OCI-LY7 (cell line): ENCODE data around the gene GSE1. TPM values are rescaled to one million over a fixed set of nuclear protein-coding genes. Genes with fewer than 3 reads are reported as not detected.

Source experiments
- BruUV-seq: library from RNA; stranded (reverse); fragments of 400-500 nt; replicated peaks from 2 replicates; lab custom pipeline; 2021; lab: Mats Ljungman, UMichigan
- CTCF ChIA-PET: fragments of 300-600 bp; sonication (Branson Sonifier 250); formaldehyde crosslinking; loops from one replicate; lab custom pipeline; 2022; ENCODE audit warnings: antibody characterized with exemption; ENCODE audit not compliant: unreplicated experiment; lab: Charles Lee
- POLR2A ChIA-PET: fragments of 300-600 bp; sonication (Branson Sonifier 250); formaldehyde crosslinking; loops from one replicate; lab custom pipeline; 2022; ENCODE audit warnings: antibody characterized with exemption; lab: Charles Lee
- DNase-seq: peaks from one replicate; pipeline ENCODE4 v3.0.0-alpha.2; 2015; ENCODE audit warnings: low spot score
- H2AFZ ChIP-seq: fragments of 200-600 bp; sonication (generic), shearing (Covaris generic); 2 replicates; pipeline ENCODE4 v1.6.1; 2014; ENCODE audit warnings: mild to moderate bottlenecking, antibody characterized with exemption, low read length, moderate library complexity
- H3K27ac ChIP-seq: fragments of 200-600 bp; sonication (generic); 2 replicates; pipeline ENCODE4 v1.5.1; 2014; ENCODE audit warnings: mixed run types, low read depth, mild to moderate bottlenecking, moderate library complexity, low read length, inconsistent platforms; ENCODE audit not compliant: poor library complexity, severe bottlenecking
- H3K36me3 ChIP-seq: fragments of 200-600 bp; sonication (generic); 2 replicates; pipeline ENCODE4 v1.6.1; 2014; ENCODE audit warnings: mild to moderate bottlenecking, antibody characterized with exemption, low read length, moderate library complexity, mixed read lengths; ENCODE audit not compliant: insufficient read depth
- H3K4me1 ChIP-seq: fragments of 200-600 bp; sonication (generic); 2 replicates; pipeline ENCODE4 v1.5.1; 2014; ENCODE audit warnings: mild to moderate bottlenecking, low read length; ENCODE audit not compliant: insufficient read depth, poor library complexity, severe bottlenecking
- H3K4me2 ChIP-seq: fragments of 200-600 bp; sonication (generic); 2 replicates; pipeline ENCODE4 v1.6.1; 2014; ENCODE audit warnings: mild to moderate bottlenecking, low read length
- H3K4me3 ChIP-seq: fragments of 200-600 bp; sonication (generic); 2 replicates; pipeline ENCODE4 v1.5.1; 2014; ENCODE audit warnings: mild to moderate bottlenecking, low read depth, low read length; ENCODE audit not compliant: poor library complexity, severe bottlenecking
- H3K79me2 ChIP-seq: fragments of 200-600 bp; sonication (generic); 2 replicates; pipeline ENCODE4 v1.6.1; 2016; ENCODE audit warnings: low read depth, mild to moderate bottlenecking, low read length, moderate library complexity, mixed read lengths; ENCODE audit not compliant: insufficient read depth
- H3K9me2 ChIP-seq: fragments of 200-600 bp; sonication (generic); 2 replicates; pipeline ENCODE4 v1.6.1; 2016; ENCODE audit warnings: mild to moderate bottlenecking, low read length, mixed read lengths; ENCODE audit not compliant: insufficient read depth
- H3K9me3 ChIP-seq: fragments of 200-600 bp; sonication (generic); 2 replicates; pipeline ENCODE4 v1.6.1; 2014; ENCODE audit warnings: mild to moderate bottlenecking, mixed run types, low read length, mixed read lengths
- H4K20me1 ChIP-seq: fragments of 200-600 bp; sonication (generic); 2 replicates; pipeline ENCODE4 v1.6.1; 2014; ENCODE audit warnings: mild to moderate bottlenecking, antibody characterized with exemption, low read length, moderate library complexity, mixed read lengths; ENCODE audit not compliant: insufficient read depth
- CTCF ChIP-seq: fragments of 200-600 bp; sonication (generic); conservative IDR thresholded peaks from 2 replicates; pipeline ENCODE4 v1.5.1; 2014; ENCODE audit warnings: mild to moderate bottlenecking, antibody characterized with exemption, low read length, moderate library complexity, mixed read lengths
- EZH2phosphoT487 ChIP-seq: fragments of 200-600 bp; sonication (generic); IDR thresholded peaks from 2 replicates; pipeline ENCODE4 v1.6.1; 2018; ENCODE audit warnings: low read depth, borderline replicate concordance, mild to moderate bottlenecking, mixed run types, antibody characterized with exemption, low read length, moderate library complexity, mixed read lengths
- intact Hi-C: fragments of 100-400 bp; cut with micrococcal nuclease; formaldehyde crosslinking; loops from one replicate; pipeline ENCODE4 v1.10.0; 2022; ENCODE audit not compliant: unreplicated experiment
- total RNA-seq, 2 experiments: library from RNA; depleted of rRNA in 1 of 2; stranded (reverse); fragments of >200 nt in 1 of 2; shearing (Covaris generic) in 1 of 2; gene quantifications; 2 replicates each; pipeline ENCODE4 v1.2.3, GENCODE V29; 2014 to 2022

GSE1 gene
- total RNA-seq, 2 experiments from 2014 or later = 30.9 to 66.6 TPM

- Histone ChIP-seq H3K4me2 (peak overlapping the region; percentile 75), H3K79me2 (no peaks in the 10 kb centered on the region), H3K9me3 (no peaks in the 10 kb centered on the region), H3K27ac (peak overlapping the region; percentile 14), H2AFZ (no peak overlapping the region; the same call in 1 of the 2 replicates), H3K9me2 (no peaks in the 10 kb centered on the region), H3K4me3 (peak overlapping the region; percentile 37), H3K36me3 (no peaks in the 10 kb centered on the region), H3K4me1 (peaks cover 33% of the 10 kb centered on the region), H4K20me1 (no peaks in the 10 kb centered on the region)
- no TSS peak for BruUV-seq
- intact Hi-C loops = loop anchor here (5.0 kb wide), 1 partner anchor 42 kb away; the partner anchor contains the start of gene GSE1
- ChIA-PET CTCF (no interaction called here), POLR2A (interaction anchor here (1.1 kb wide), 1 partner anchor 13 kb away, joined by 4 read pairs; no protein-coding TSS in a partner anchor)
- TF ChIP-seq EZH2phosphoT487 (no peak), CTCF (no peak)
- peak; percentile 47 for DNase-seq
Observed at GRCh38 chr16:85570213-85570734, 42.8 kb upstream of the GSE1 start.

- peak; percentile 41 for DNase-seq
- BruUV-seq = no TSS peak
- no peak overlapping the region for H2AFZ ChIP-seq
- intact Hi-C loops = loop anchor here (5.0 kb wide), 1 partner anchor 41 kb away; the partner anchor contains the start of gene GSE1
- peak overlapping the region; percentile 75 for H3K4me2 ChIP-seq
- no peaks in the 10 kb centered on the region for H3K36me3 ChIP-seq
- H3K9me2 ChIP-seq = no peaks in the 10 kb centered on the region
- H3K27ac ChIP-seq = peak overlapping the region; percentile 14
- H3K9me3 ChIP-seq = no peaks in the 10 kb centered on the region
- ChIA-PET POLR2A (interaction anchor here (0.6 kb wide), 1 partner anchor 13 kb away, joined by 3 read pairs; no protein-coding TSS in a partner anchor), CTCF (no interaction called here)
- H3K4me3 ChIP-seq = peak overlapping the region; percentile 7
- H3K4me1 ChIP-seq = peaks cover 33% of the 10 kb centered on the region
- peaks cover 2% of the 10 kb centered on the region; the same call in 1 of the 2 replicates for H4K20me1 ChIP-seq
- no peaks in the 10 kb centered on the region for H3K79me2 ChIP-seq
- TF ChIP-seq EZH2phosphoT487 = no peak
- TF ChIP-seq CTCF = no peak
Observed at GRCh38 chr16:85570735-85571562, 42.2 kb upstream of the GSE1 start.
